ENCODE data around the gene LAIR2. TPM values are rescaled to one million over a fixed set of nuclear protein-coding genes. Genes with fewer than 3 reads are reported as not detected.

LAIR2 gene
- total and polyA plus RNA-seq, 2 of the 13 experiments (the other 11 are each of a cell fraction or from before 2014, with no cell fraction given) = 1.3 to 1.9 TPM

- CTCF ChIA-PET (ENCODE audit: low intra/inter-chr PET ratio, low total read pairs) = no interaction called here
- Histone ChIP-seq H3K9me3 (ENCODE audit: low read length) (no peaks in the 10 kb centered on the region), H3K36me3 (replicated peaks in 1 of 2; ENCODE audit: control insufficient read depth in 1 of 2, insufficient read depth in 2 of 2, low read length in 2 of 2) (peaks cover 52 to 87% of the 10 kb centered on the region in 2 experiments), H3K4me2 (ENCODE audit: low read depth, low read length) (no peak overlapping the region), H3K27ac (ENCODE audit: extremely low read length, insufficient read depth, low read length) (no peak overlapping the region), H3K4me3 (replicated peaks in 1 of 3; ENCODE audit: insufficient read depth in 1 of 3, low read depth in 2 of 3, low read length in 3 of 3) (no peak overlapping the region), H3K4me1 (ENCODE audit: insufficient read depth, low read length) (peaks cover 18% of the 10 kb centered on the region), H2AFZ (ENCODE audit: low read length) (no peak overlapping the region), H3K27me3 (ENCODE audit: control insufficient read depth in 1 of 2, insufficient read depth in 2 of 2, low read length in 2 of 2) (no peaks in the 10 kb centered on the region; a peak in 2 of 5 replicates), H4K20me1 (ENCODE audit: insufficient read depth, low read length) (peaks cover 34% of the 10 kb centered on the region; the same call in 1 of the 2 replicates), H3K79me2 (ENCODE audit: insufficient read depth, low read length) (peaks cover 28% of the 10 kb centered on the region), H3K9ac (ENCODE audit: insufficient read depth, low read depth, low read length) (no peak overlapping the region)
- 94% methylated on average over 29 of the region's 33 CpGs for WGBS (ENCODE audit: low lambda C conversion rate)
- TF ChIP-seq ZNF253 (CRISPR knock-in tag; IDR thresholded peaks at IDR 0.05; ENCODE audit: borderline replicate concordance) (no peak), AGO2 (optimal IDR thresholded peaks at IDR 0.05; ENCODE audit: low read depth, low read length) (peak; percentile 48), RBFOX2 (IDR thresholded peaks at IDR 0.05; ENCODE audit: low read depth, low read length) (peak; percentile 29; the same call in 1 of the 2 replicates), TBX3 (IDR thresholded peaks at IDR 0.05; ENCODE audit: borderline replicate concordance) (no peak)
- POLR2A ChIA-PET = interaction anchor here (2.9 kb wide), 1 partner anchor 8 kb away, joined by 26 read pairs; the partner anchor contains the start of gene LENG9
- no TSS peak for BruUV-seq (replicated peaks)
- in situ Hi-C loops (cut with HindIII; ENCODE audit: extremely low pct_ligation_motif_present, low pct_unique_long_range_greater_than_20kb) = no loop called here
- ATAC-seq (no peak), FAIRE-seq (no peak), DNase-seq (ENCODE audit: low spot score) (no peak)
- intact Hi-C loops (cut with micrococcal nuclease; ENCODE audit: unreplicated experiment) = no loop called here
These were observed 47.6 kb upstream of the LAIR2 start for GRCh38 chr19:54454781-54455675.

- H3K4me1 ChIP-seq (ENCODE audit: insufficient read depth, low read length) = peaks cover 9% of the 10 kb centered on the region
- H2AFZ ChIP-seq (ENCODE audit: low read length) = no peak overlapping the region
- H3K27ac ChIP-seq (ENCODE audit: extremely low read length, insufficient read depth, low read length) = no peak overlapping the region
- FAIRE-seq (no peak), DNase-seq (ENCODE audit: low spot score) (no peak), ATAC-seq (no peak; the same call in 2 of the 3 replicates)
- over 99% methylated on average over 38 of the region's 40 CpGs for WGBS (ENCODE audit: low lambda C conversion rate)
- H3K36me3 ChIP-seq (replicated peaks in 1 of 2; ENCODE audit: control insufficient read depth in 1 of 2, insufficient read depth in 2 of 2, low read length in 2 of 2) = peaks cover 54 to 92% of the 10 kb centered on the region in 2 experiments
- no TSS peak for BruUV-seq (replicated peaks)
- peak; percentile 43; the same call in 1 of the 2 replicates for TF ChIP-seq ZBTB33 (CRISPR knock-in tag; IDR thresholded peaks at IDR 0.05)
- no peak for TF ChIP-seq RAD21 (CRISPR knock-in tag; IDR thresholded peaks at IDR 0.05)
- peak; percentile 51 for TF ChIP-seq RBFOX2 (IDR thresholded peaks at IDR 0.05; ENCODE audit: low read depth, low read length)
- intact Hi-C loops (cut with micrococcal nuclease; ENCODE audit: unreplicated experiment) (no loop called here), in situ Hi-C loops (cut with HindIII; ENCODE audit: extremely low pct_ligation_motif_present, low pct_unique_long_range_greater_than_20kb) (no loop called here)
- no peaks in the 10 kb centered on the region; a peak in 1 of 5 replicates for H3K27me3 ChIP-seq (ENCODE audit: control insufficient read depth in 1 of 2, insufficient read depth in 2 of 2, low read length in 2 of 2)
- peaks cover 26% of the 10 kb centered on the region; the same call in 1 of the 2 replicates for H4K20me1 ChIP-seq (ENCODE audit: insufficient read depth, low read length)
- no peak overlapping the region for H3K4me3 ChIP-seq (replicated peaks in 1 of 3; ENCODE audit: insufficient read depth in 1 of 3, low read depth in 2 of 3, low read length in 3 of 3)
- no peak overlapping the region for H3K4me2 ChIP-seq (ENCODE audit: low read depth, low read length)
- no peaks in the 10 kb centered on the region for H3K9me3 ChIP-seq (ENCODE audit: low read length)
- CTCF ChIA-PET (ENCODE audit: low intra/inter-chr PET ratio, low total read pairs) = no interaction called here
- POLR2A ChIA-PET = no interaction called here
- peaks cover 20% of the 10 kb centered on the region for H3K79me2 ChIP-seq (ENCODE audit: insufficient read depth, low read length)
- no peak overlapping the region for H3K9ac ChIP-seq (ENCODE audit: insufficient read depth, low read depth, low read length)
These were observed 46.7 kb upstream of the LAIR2 start for GRCh38 chr19:54455786-54456422.
